NCI-H187 (cell line): Measurements from ENCODE around the gene LOC101059915.

ENCODE experiments used
- DNase-seq, 2 experiments: peaks; one replicate each; lab custom pipeline; 2025; lab: John Stamatoyannopoulos, UW

LOC101059915 gene

GRCh38 chrX:71667328-71668247, at the start of gene LOC101059915:
LOC101059915 (plus strand) TSS chrX:71667546.
- DNase-seq = no peak

- no peak for DNase-seq
These were observed 49.6 kb upstream of the LOC101059915 start for GRCh38 chrX:71617742-71618141.

- DNase-seq = no peak
These were observed 49.0 kb upstream of the LOC101059915 start, which contains the start of gene CXCR3 for GRCh38 chrX:71618303-71618721. CXCR3 (minus strand) TSS chrX:71618511; CDS start chrX:71618449, 62 bp downstream.

GRCh38 chrX:71618787-71619186, 48.6 kb upstream of the LOC101059915 start:
- DNase-seq = no peak

- DNase-seq = no peak
These were observed 48.2 kb upstream of the LOC101059915 start for GRCh38 chrX:71619193-71619592.

- DNase-seq = no peak
These were observed 47.4 kb upstream of the LOC101059915 start for GRCh38 chrX:71619986-71620385.

- DNase-seq = no peak
These were observed 45.7 kb upstream of the LOC101059915 start for GRCh38 chrX:71621603-71622002.

GRCh38 chrX:71622032-71622575, 45.2 kb upstream of the LOC101059915 start:
- no peak for DNase-seq

- no peak for DNase-seq
These were observed 44.5 kb upstream of the LOC101059915 start for GRCh38 chrX:71622576-71623450.

- no peak for DNase-seq
These were observed 43.6 kb upstream of the LOC101059915 start for GRCh38 chrX:71623714-71624113.

GRCh38 chrX:71625471-71625870, 41.9 kb upstream of the LOC101059915 start:
- no peak for DNase-seq

GRCh38 chrX:71626576-71626975, 40.8 kb upstream of the LOC101059915 start:
- no peak for DNase-seq

GRCh38 chrX:71627588-71628404, 39.5 kb upstream of the LOC101059915 start:
- no peak for DNase-seq

GRCh38 chrX:71629467-71629866, 37.9 kb upstream of the LOC101059915 start:
- no peak for DNase-seq

GRCh38 chrX:71632923-71633657, 34.3 kb upstream of the LOC101059915 start:
- DNase-seq = peak; percentile 51 to 54

- DNase-seq = no peak
These were observed 33.0 kb upstream of the LOC101059915 start for GRCh38 chrX:71634366-71634765.

- DNase-seq = peak in 1 of 2 experiments; percentile 5
These were observed 30.7 kb upstream of the LOC101059915 start for GRCh38 chrX:71636438-71637252.

- no peak for DNase-seq
These were observed 30.1 kb upstream of the LOC101059915 start for GRCh38 chrX:71637253-71637618.

- DNase-seq = no peak
These were observed 29.5 kb upstream of the LOC101059915 start for GRCh38 chrX:71637848-71638247.

GRCh38 chrX:71638409-71638808, 28.9 kb upstream of the LOC101059915 start:
- no peak for DNase-seq
